ENCODE data around the gene CDAN1.
"Not testable (repeated sequence)": the region's sequence is repeated elsewhere in the genome, so short reads cannot be mapped to it uniquely, and the experiment has no call there.

The CDAN1 gene

DNA sequence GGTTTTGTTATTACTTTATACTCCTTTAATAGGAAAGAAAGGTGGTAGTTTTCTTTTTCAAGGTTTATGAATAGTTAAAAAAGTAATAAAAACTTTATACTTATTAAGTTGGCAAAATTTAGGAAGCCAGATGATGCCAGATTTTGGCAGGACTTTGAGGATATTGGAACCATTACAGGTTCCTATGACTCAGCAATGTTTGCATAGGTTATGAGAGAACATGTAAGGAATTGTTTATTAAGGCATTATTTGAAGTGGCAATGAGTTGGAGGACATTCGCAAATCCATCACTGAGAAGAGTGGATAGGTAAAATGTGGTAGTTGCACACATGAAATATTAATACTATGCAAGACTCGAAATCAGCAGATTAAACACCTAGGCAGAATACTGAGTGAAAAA lies 29.9 kb downstream of the CDAN1 start:
- peak; percentile 21 for DNase-seq (ENCODE audit: low read depth)

- no peak for DNase-seq (ENCODE audit: low read depth)
Observed at GRCh38 chr15:42705336-42705735, 31.6 kb downstream of the CDAN1 start.

GRCh38 chr15:42704492-42704926 lies 32.4 kb downstream of the CDAN1 start:
- DNase-seq (ENCODE audit: low read depth) = peak; percentile 39

DNA sequence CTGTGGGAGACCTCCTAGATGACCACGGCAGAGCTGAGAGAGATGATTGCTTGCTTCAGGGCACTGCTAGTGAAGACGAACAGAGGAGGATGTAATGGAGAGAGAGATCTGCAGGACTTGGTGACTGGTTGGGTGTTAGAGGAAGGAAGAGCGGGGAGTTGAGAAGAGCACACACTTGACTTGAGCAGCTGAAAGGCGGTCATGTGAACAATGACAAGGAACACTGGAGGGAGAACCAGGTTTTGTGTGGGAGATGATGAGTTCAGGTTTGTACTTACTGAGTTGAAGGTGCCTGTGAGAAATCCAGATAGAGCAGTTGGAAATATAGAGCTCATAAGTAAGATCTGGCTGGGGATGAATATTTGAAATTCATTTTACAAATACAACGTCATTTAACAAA lies 40.3 kb downstream of the CDAN1 start:
- DNase-seq (ENCODE audit: low read depth) = no peak

- DNase-seq (ENCODE audit: low read depth) = no peak
Observed at GRCh38 chr15:42695527-42696071, 41.3 kb downstream of the CDAN1 start.

- DNase-seq (ENCODE audit: low read depth) = no peak
Observed at GRCh38 chr15:42694398-42694797, 42.5 kb downstream of the CDAN1 start.

DNA sequence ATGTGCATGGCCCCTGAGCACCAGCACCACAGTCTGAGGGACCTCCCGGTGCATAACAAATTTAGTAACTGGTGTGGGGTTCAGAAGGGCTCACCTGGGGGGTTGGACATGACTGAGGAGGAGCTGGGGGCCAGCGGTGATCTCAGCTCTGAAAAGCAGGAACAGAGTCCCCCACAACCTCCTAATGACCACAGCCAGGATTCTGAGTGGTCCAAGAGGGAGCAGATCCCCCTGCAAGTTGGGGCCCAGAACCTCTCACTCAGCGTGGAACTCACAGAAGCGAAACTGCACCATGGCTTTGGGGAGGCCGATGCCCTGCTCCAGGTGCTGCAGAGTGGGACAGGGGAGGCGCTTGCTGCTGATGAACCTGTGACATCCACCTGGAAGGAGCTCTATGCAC lies 43.0 kb downstream of the CDAN1 start:
- DNase-seq (ENCODE audit: low read depth) = no peak

DNA sequence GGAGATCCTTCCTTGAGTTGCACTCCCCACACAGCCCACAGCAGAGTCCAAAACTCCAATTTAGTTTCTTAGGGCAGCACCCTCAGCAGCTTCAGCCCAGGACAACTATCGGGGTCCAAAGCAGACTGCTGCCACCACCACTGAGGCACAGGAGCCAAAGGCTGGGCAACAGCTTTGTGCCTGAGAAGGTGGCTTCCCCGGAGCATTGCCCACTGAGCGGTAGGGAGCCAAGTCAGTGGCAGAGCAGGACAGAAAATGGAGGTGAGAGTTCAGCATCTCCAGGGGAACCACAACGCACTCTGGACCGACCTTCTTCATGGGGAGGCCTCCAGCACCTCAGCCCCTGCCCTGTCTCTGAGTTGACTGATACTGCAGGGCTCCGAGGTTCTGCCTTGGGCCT lies 43.4 kb downstream of the CDAN1 start:
- DNase-seq (ENCODE audit: low read depth) = no peak

DNA sequence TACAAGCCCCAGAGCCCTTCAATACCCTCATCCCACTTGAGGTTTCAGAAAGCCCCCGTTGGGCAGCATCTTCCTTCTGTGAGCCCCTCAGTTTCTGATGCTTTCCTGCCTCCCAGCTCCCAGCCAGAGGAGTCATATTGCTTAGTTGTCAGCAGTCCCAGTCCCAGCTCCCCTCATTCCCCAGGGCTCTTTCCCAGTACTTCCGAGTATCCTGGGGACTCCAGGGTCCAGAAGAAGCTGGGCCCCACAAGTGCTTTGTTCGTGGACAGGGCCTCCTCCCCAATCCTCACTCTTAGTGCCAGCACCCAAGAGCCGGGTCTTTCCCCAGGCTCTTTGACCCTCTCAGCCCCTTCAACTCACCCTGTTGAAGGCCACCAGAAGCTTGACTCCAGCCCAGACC lies 43.9 kb downstream of the CDAN1 start:
- DNase-seq (ENCODE audit: low read depth) = no peak

- DNase-seq (ENCODE audit: low read depth) = no peak
Observed at GRCh38 chr15:42692536-42692935, 44.4 kb downstream of the CDAN1 start.

GRCh38 chr15:42691770-42692169 lies 45.2 kb downstream of the CDAN1 start:
- DNase-seq (ENCODE audit: low read depth) = no peak

- DNase-seq (ENCODE audit: low read depth) = no peak
Observed at GRCh38 chr15:42691308-42691707, 45.6 kb downstream of the CDAN1 start.

DNA sequence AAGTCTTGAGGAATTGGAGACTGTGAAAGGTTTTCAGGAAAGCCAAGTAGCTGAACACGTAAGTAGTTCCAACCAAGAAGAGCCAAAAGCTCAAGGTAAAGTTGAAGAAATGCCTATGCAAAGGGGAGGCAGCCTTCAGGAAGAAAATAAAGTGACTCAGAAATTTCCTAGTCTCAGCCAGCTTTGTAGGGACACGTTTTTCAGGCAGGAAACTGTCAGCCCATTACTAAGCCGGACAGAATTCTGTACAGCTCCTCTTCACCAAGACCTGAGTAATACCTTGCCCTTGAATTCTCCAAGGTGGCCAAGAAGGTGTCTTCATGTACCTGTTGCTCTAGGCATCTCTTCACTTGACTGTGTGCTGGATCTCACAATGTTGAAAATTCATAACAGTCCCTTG lies 48.6 kb downstream of the CDAN1 start:
- DNase-seq (ENCODE audit: low read depth) = no peak

GRCh38 chr15:42687740-42688139 lies 49.2 kb downstream of the CDAN1 start:
- DNase-seq (ENCODE audit: low read depth) = no peak

DNA sequence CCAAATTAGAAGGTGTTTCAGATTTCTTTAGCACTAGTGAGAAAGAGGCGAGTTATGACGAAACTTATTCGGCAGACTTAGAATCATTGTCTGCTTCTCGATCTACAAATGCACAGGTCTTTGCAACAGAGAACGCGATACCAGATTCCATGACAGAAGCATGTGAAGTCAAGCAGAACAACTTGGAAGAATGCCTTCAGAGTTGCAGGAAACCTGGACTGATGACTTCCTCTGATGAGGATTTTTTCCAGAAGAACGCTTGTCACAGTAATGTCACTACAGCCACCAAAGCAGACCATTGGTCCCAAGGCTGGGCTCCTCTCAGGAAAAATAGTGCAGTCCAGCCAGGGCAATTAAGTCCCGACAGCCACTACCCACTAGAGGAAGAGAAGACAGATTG lies 50.6 kb downstream of the CDAN1 start:
- DNase-seq (ENCODE audit: low read depth) = no peak

DNA sequence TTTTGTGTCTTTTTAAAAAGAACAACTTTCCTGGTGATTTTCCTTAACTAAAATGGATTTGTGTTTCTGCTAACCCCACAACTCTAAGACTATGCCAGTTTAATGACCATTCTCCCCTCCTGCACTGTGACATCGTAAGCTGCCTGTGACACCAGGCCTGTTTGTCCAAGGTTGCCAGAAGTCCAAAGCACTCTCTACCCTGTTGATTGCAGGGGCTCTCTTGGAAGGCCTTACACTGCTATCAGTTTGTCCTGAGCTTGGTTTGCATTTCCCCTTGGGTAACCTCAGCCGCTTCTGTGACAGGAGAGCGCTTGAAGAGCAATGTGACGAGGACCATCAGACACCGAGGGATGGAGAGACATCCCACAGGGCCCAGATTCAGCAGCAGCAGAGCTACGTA lies 55.8 kb downstream of the CDAN1 start:
- no peak for DNase-seq (ENCODE audit: low read depth)

- not testable (repeated sequence) for DNase-seq (ENCODE audit: low read depth)
Observed at GRCh38 chr15:42680142-42680482, 56.8 kb downstream of the CDAN1 start.

DNA sequence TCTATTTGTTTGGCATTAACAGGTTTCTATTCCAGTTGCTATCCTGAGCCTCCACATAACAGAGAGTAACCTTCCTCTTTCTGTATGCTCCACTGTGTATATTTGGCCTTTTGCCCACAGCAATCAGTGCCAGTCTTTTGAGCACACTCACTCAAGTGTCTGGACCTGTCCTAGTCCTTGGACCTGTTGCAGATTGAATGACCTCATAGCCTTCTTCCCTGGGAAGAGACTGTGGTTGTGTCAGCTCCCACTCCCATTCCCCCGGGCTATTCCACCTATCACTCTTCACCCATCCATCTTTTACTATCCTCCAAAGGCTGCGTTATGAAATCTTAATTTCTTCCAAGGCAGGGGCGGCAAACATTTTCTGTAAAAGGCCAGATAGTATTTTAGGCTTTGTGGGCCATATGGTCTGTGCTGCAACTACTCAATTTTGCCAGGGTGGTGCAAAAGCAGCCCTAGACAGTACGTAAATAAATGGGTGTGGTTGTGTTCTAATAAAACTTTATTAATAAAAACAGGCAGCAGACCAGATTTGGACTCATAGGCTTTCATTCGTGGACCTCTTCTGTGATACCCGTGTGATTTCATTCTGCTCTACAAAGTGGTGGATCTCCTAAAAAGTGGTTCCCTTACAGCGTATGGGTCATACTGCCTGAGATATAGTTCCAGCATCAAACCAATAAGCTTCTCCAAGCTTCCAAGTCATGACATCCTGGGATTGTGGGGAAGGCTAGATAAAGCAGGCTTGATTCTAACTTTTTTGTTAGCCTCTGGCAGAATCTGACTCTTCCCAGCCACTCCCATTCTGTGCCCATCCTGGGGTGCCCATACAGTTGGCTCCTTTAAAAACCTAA lies 57.4 kb downstream of the CDAN1 start:
- no peak for DNase-seq (ENCODE audit: low read depth)

GRCh38 chr15:42675021-42675420 lies 61.9 kb downstream of the CDAN1 start:
- DNase-seq (ENCODE audit: low read depth) = no peak

DNA sequence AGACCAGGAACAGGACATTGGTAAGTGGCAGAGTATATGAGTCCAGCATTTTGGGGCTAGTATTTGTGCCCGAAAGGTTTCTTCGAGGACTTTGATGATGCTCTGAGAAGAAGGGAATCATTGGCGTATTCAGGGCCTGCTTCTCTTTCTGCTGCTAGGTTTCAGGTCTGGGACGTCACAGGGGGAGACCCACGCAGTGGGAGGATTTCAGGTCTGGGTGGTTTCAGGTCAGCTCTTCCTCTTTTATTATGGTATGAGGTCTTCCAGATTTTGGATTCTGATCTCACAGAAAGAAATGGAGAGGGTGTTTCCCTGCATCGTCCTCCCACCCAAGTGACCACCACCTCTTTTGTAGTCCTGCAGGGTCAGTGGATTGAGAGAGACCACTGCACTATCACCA lies 62.5 kb downstream of the CDAN1 start:
- DNase-seq (ENCODE audit: low read depth) = no peak

All from stromal cell of bone marrow (primary cell).